Ovary (tissue), 3 donors: ENCODE data around the gene SLC26A11.

Source experiments
- EP300 ChIP-seq: sonication (generic); formaldehyde crosslinking; IDR thresholded peaks from one replicate; pipeline ENCODE4 v1.6.1; 2017; ENCODE audit warnings: antibody characterized with exemption
- POLR2A ChIP-seq: fragments of 450-650 bp; IDR thresholded peaks from one replicate; pipeline ENCODE4 v1.6.1; 2017; ENCODE audit warnings: antibody characterized with exemption, mild to moderate bottlenecking, moderate library complexity
- TF ChIP-seq, protein P1 (sequence below), 3 donors: fragments of 450-650 bp in 2 of 3; fragments of 200-600 bp in 1 of 3; IDR thresholded peaks; one replicate each; pipeline versions ENCODE4 v1.5.1 to v1.8.0; 2016 to 2022; ENCODE audit warnings: antibody characterized with exemption in 3 of 3, mild to moderate bottlenecking in 1 of 3
- donor health status: DM: no; HTN: no; CAD: no.

DNA sequence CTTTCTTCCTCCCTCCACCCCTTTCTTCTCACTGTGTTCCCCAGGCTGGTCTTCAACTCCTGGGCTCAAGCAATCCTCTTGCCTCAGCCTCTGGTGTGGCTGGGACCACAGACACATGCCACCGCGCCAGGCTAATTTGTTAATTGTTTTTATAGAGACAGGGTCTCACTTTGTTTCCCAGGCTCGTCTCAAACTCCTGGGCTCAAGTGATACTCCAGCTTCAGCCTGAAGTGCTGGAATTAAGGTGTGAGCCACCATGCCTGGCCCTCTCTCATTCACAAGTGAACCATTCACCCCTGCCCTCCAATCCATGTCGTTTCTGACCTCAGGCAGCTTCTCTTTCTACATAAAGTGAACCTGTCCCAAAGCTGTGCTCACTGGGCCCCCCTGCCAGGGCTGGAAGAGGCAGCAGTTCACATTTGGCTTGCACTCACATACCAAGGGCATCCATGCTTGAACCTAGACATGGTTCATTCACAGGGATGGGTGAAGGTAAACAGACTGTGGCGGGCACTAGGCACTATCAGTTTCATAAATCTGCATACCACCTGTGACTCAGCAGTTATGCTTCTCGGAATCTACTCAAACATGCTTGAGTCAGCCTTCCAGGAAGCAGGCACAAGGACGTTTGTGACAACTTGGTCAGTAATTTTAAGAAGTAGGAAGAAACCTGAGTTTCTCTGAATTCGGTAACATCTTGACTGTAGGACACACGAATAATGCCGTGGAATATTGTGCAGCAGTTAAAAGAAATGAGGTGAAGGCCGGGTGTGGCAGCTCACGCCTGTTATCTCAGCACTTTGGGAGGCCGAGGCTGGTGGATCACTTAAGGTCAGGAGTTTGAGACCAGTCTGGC lies 34.4 kb downstream of the SLC26A11 start:
- TF ChIP-seq POLR2A (no peak), EP300 (no peak)
- TF ChIP-seq, protein P1, sequence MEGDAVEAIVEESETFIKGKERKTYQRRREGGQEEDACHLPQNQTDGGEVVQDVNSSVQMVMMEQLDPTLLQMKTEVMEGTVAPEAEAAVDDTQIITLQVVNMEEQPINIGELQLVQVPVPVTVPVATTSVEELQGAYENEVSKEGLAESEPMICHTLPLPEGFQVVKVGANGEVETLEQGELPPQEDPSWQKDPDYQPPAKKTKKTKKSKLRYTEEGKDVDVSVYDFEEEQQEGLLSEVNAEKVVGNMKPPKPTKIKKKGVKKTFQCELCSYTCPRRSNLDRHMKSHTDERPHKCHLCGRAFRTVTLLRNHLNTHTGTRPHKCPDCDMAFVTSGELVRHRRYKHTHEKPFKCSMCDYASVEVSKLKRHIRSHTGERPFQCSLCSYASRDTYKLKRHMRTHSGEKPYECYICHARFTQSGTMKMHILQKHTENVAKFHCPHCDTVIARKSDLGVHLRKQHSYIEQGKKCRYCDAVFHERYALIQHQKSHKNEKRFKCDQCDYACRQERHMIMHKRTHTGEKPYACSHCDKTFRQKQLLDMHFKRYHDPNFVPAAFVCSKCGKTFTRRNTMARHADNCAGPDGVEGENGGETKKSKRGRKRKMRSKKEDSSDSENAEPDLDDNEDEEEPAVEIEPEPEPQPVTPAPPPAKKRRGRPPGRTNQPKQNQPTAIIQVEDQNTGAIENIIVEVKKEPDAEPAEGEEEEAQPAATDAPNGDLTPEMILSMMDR (IDR thresholded peaks at IDR 0.05): no peak
